Mesenchymal stem cell (in vitro differentiated cells and primary cell): ENCODE results near the gene BCL6B.

Experiments used
- DNase-seq: peaks from one replicate; pipeline ENCODE4 v3.0.0-alpha.2; 2013
- H2AFZ ChIP-seq: one replicate; pipeline ENCODE4 v1.6.1; 2013; ENCODE audit warnings: low read depth, mild to moderate bottlenecking, control low read depth, inconsistent platforms, low read length, moderate library complexity
- H2AK5ac ChIP-seq: 2 replicates; pipeline ENCODE4 v1.6.1; 2013; ENCODE audit warnings: low read length, moderate library complexity, mild to moderate bottlenecking, inconsistent platforms; ENCODE audit not compliant: severe bottlenecking
- H2BK120ac ChIP-seq: one replicate; pipeline ENCODE4 v1.6.1; 2013; ENCODE audit warnings: low read depth, mild to moderate bottlenecking, inconsistent platforms, low read length, moderate library complexity
- H2BK12ac ChIP-seq, 2 experiments: one replicate each; pipeline ENCODE4 v1.6.1; 2013; ENCODE audit warnings: inconsistent platforms in 2 of 2, low read length in 2 of 2, mild to moderate bottlenecking in 2 of 2, moderate library complexity in 2 of 2, control low read depth in 1 of 2
- H2BK15ac ChIP-seq: one replicate; pipeline ENCODE4 v1.6.1; 2013; ENCODE audit warnings: mild to moderate bottlenecking, low read depth, inconsistent platforms; ENCODE audit not compliant: poor library complexity, severe bottlenecking
- H2BK5ac ChIP-seq: 2 replicates; pipeline ENCODE4 v1.6.1; 2013; ENCODE audit warnings: low read depth, mild to moderate bottlenecking, low read length, control low read depth, inconsistent platforms; ENCODE audit not compliant: poor library complexity, severe bottlenecking
- H3K14ac ChIP-seq, 2 experiments: one replicate each; pipeline ENCODE4 v1.6.1; 2013; ENCODE audit warnings: inconsistent platforms in 2 of 2, low read length in 2 of 2, control low read depth in 1 of 2, mild to moderate bottlenecking in 1 of 2, moderate library complexity in 1 of 2
- H3K18ac ChIP-seq, 2 experiments: one replicate each; pipeline ENCODE4 v1.6.1; 2013; ENCODE audit warnings: inconsistent platforms in 2 of 2, low read length in 2 of 2, control low read depth in 1 of 2, low read depth in 1 of 2, mild to moderate bottlenecking in 1 of 2
- H3K23ac ChIP-seq, 2 experiments: one replicate each; pipeline ENCODE4 v1.6.1; 2013; ENCODE audit warnings: inconsistent platforms in 2 of 2, low read length in 2 of 2, mild to moderate bottlenecking in 2 of 2, moderate library complexity in 2 of 2, control low read depth in 1 of 2
- H3K27ac ChIP-seq: 2 replicates; pipeline ENCODE4 v1.5.1; 2013; ENCODE audit warnings: mild to moderate bottlenecking, moderate library complexity, low read length, control low read depth, inconsistent platforms; ENCODE audit not compliant: poor library complexity, severe bottlenecking
- H3K27me3 ChIP-seq, 2 experiments: 2 replicates each; pipeline versions ENCODE4 v1.6.1 to v1.7.0; 2013; ENCODE audit warnings: low read length in 2 of 2, mild to moderate bottlenecking in 2 of 2, moderate library complexity in 2 of 2, control low read depth in 1 of 2, inconsistent platforms in 1 of 2; ENCODE audit not compliant: control insufficient read depth in 1 of 2, insufficient read depth in 1 of 2
- H3K36me3 ChIP-seq, 2 experiments: 2 replicates each; pipeline versions ENCODE4 v1.6.1 to v1.7.0; 2013; ENCODE audit warnings: low read length in 2 of 2, control low read depth in 1 of 2, inconsistent platforms in 1 of 2, low read depth in 1 of 2, mild to moderate bottlenecking in 1 of 2; ENCODE audit not compliant: insufficient read depth in 2 of 2, control insufficient read depth in 1 of 2
- H3K4ac ChIP-seq, 2 experiments: one replicate each; pipeline ENCODE4 v1.6.1; 2013; ENCODE audit warnings: inconsistent platforms in 2 of 2, low read length in 2 of 2, mild to moderate bottlenecking in 2 of 2, moderate library complexity in 2 of 2, control low read depth in 1 of 2, low read depth in 1 of 2
- H3K4me1 ChIP-seq: 2 replicates; pipeline ENCODE4 v1.6.1; 2013; ENCODE audit warnings: low read depth, low read length, control low read depth; ENCODE audit not compliant: control insufficient read depth, insufficient read depth
- H3K4me2 ChIP-seq: 2 replicates; pipeline ENCODE4 v1.6.1; 2013; ENCODE audit warnings: low read length, mild to moderate bottlenecking, inconsistent platforms; ENCODE audit not compliant: poor library complexity, severe bottlenecking
- H3K4me3 ChIP-seq, 2 experiments: 2 replicates each; pipeline versions ENCODE4 v1.5.1 to v1.7.0; 2013; ENCODE audit warnings: low read length in 2 of 2, mild to moderate bottlenecking in 2 of 2, control low read depth in 1 of 2, low read depth in 1 of 2; ENCODE audit not compliant: insufficient read depth in 1 of 2
- H3K79me1 ChIP-seq: replicated peaks from 2 replicates; pipeline ENCODE4 v1.6.1; 2013; ENCODE audit warnings: mild to moderate bottlenecking, control low read depth, low read length, inconsistent platforms; ENCODE audit not compliant: poor library complexity, severe bottlenecking
- H3K9ac ChIP-seq: 2 replicates; pipeline ENCODE4 v1.7.0; 2013; ENCODE audit warnings: mild to moderate bottlenecking, low read length, moderate library complexity
- H3K9me3 ChIP-seq: 2 replicates; pipeline ENCODE4 v1.7.0; 2013; ENCODE audit warnings: mild to moderate bottlenecking, low read length; ENCODE audit not compliant: control insufficient read depth
- H4K8ac ChIP-seq: one replicate; pipeline ENCODE4 v1.6.1; 2013; ENCODE audit warnings: inconsistent platforms, mild to moderate bottlenecking, low read length, moderate library complexity
- H4K91ac ChIP-seq: one replicate; pipeline ENCODE4 v1.6.1; 2013; ENCODE audit warnings: mild to moderate bottlenecking, low read length, inconsistent platforms
- WGBS: methylation state at CpG from one replicate; pipeline ENCODE4 v1.1.7; 2013; ENCODE audit warnings: mixed read lengths; 5-methylcytosine and 5-hydroxymethylcytosine counted together

Gene BCL6B

DNA sequence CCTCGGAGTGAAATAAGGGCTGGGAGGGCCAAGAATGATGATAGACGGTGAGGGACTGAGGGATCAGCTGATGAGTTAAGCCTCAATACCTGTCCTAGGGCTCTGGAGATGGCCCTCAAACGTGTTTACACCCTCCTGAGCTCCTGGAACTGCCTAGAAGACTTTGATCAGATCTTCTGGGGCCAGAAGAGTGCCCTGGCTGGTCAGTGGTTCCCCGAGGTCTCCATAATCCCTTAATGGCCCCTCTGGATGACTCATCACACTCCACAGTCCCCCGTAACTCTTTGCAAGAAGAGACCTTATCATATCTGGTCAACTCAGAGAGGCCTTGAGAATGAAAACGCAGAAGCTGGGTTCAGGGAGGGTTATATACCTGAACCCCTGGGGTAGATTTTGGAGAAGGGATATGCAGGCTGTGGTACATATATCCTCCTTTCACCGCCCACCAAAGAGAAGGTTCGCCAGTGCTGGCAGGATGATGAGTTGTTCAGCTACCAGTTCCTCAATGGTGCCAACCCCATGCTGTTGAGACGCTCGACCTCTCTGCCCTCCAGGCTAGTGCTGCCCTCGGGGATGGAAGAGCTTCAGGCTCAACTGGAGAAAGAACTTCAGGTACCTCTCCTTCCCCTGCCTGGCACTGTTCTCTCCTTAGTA lies 23.9 kb upstream of the BCL6B start:
- Histone ChIP-seq H2AFZ (no peak overlapping the region), H3K9me3 (no peaks in the 10 kb centered on the region), H3K14ac (no peak overlapping the region), H3K4me1 (peaks cover 1% of the 10 kb centered on the region), H2BK12ac (no peak overlapping the region), H2AK5ac (no peak overlapping the region), H3K9ac (no peak overlapping the region), H2BK15ac (no peak overlapping the region), H3K79me1 (peaks cover 33% of the 10 kb centered on the region), H3K18ac (no peak overlapping the region), H3K23ac (no peak overlapping the region), H3K27me3 (no peaks in the 10 kb centered on the region), H2BK120ac (no peak overlapping the region), H3K4ac (no peak overlapping the region), H3K27ac (no peak overlapping the region), H3K4me3 (no peak overlapping the region), H2BK5ac (no peak overlapping the region), H3K36me3 (peaks cover 66 to 68% of the 10 kb centered on the region in 2 experiments), H4K8ac (no peak overlapping the region), H4K91ac (no peak overlapping the region), H3K4me2 (no peak overlapping the region)
- WGBS: 83% methylated on average over 10 of the region's 11 CpGs
- no peak for DNase-seq

DNA sequence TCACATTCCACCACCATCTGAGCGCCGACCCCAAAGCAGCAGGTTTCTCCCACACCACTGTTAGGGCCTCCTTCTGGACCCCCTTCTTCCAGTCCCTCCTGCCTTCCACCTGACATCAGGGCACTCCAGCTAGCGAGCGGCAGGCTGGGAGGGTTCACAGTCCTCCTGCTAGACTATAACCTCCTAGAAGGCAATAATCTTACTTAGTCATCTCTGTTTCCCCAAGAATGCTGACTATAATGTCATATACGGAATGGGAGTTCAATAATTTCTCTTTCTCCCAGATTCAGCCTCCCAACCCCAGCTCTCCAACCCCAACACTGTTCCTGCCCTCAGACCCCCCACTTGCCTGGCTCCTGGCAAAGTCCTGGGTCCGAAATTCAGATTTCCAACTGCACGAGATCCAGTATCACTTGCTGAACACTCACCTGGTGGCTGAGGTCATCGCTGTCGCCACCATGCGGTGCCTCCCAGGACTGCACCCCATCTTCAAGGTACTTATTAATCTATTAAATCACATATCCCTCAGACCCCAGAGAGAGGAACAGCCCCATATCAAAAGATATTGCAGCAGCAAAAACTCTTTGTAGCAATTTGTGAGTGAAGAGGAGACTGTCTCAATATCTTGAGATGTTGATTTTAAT lies 21.4 kb upstream of the BCL6B start:
- Histone ChIP-seq H3K4me2 (no peak overlapping the region), H2BK12ac (no peak overlapping the region), H3K36me3 (peaks cover 61 to 67% of the 10 kb centered on the region in 2 experiments), H3K9me3 (no peaks in the 10 kb centered on the region), H2BK120ac (no peak overlapping the region), H3K9ac (no peak overlapping the region), H2BK15ac (no peak overlapping the region), H3K18ac (no peak overlapping the region), H3K4me1 (no peaks in the 10 kb centered on the region), H3K4me3 (no peak overlapping the region), H4K91ac (no peak overlapping the region), H3K27ac (no peak overlapping the region), H3K27me3 (no peaks in the 10 kb centered on the region), H3K4ac (no peak overlapping the region), H3K23ac (no peak overlapping the region), H2BK5ac (no peak overlapping the region), H2AK5ac (no peak overlapping the region), H4K8ac (no peak overlapping the region), H3K14ac (no peak overlapping the region), H2AFZ (no peak overlapping the region), H3K79me1 (peaks cover 38% of the 10 kb centered on the region)
- 74% methylated on average over 10 of the region's 10 CpGs for WGBS
- DNase-seq: no peak

GRCh38 chr17:7002288-7003047 lies 20.4 kb upstream of the BCL6B start:
- 97% methylated on average over 5 of the region's 6 CpGs for WGBS
- H2AK5ac ChIP-seq: no peak overlapping the region
- H3K18ac ChIP-seq: no peak overlapping the region

GRCh38 chr17:7003745-7004144 lies 19.1 kb upstream of the BCL6B start:
- Histone ChIP-seq H3K79me1 (peaks cover 45% of the 10 kb centered on the region), H4K91ac (no peak overlapping the region), H3K27ac (no peak overlapping the region), H3K4me1 (no peaks in the 10 kb centered on the region), H3K4me2 (no peak overlapping the region), H2BK12ac (no peak overlapping the region), H3K4ac (no peak overlapping the region), H3K9ac (no peak overlapping the region), H2BK15ac (no peak overlapping the region), H3K4me3 (no peak overlapping the region), H3K14ac (no peak overlapping the region), H2AFZ (no peak overlapping the region), H2AK5ac (no peak overlapping the region), H4K8ac (no peak overlapping the region), H3K18ac (no peak overlapping the region), H2BK120ac (no peak overlapping the region), H3K9me3 (no peaks in the 10 kb centered on the region), H2BK5ac (no peak overlapping the region), H3K36me3 (peaks cover 52 to 59% of the 10 kb centered on the region in 2 experiments), H3K23ac (no peak overlapping the region), H3K27me3 (no peaks in the 10 kb centered on the region)
- DNase-seq: no peak
- 95% methylated on average over 1 of the region's 2 CpGs for WGBS

More at GRCh38 chr17:7002288-7003047, 20.4 kb upstream of the BCL6B start:
- H2AFZ ChIP-seq: no peak overlapping the region
- H3K79me1 ChIP-seq: peaks cover 45% of the 10 kb centered on the region
- no peaks in the 10 kb centered on the region for H3K27me3 ChIP-seq
- H3K23ac ChIP-seq: no peak overlapping the region
- H2BK15ac ChIP-seq: no peak overlapping the region
- H2BK5ac ChIP-seq: no peak overlapping the region
- no peak overlapping the region for H3K4ac ChIP-seq
- H3K4me1 ChIP-seq: no peaks in the 10 kb centered on the region
- no peak overlapping the region for H4K91ac ChIP-seq
- H3K4me2 ChIP-seq: no peak overlapping the region
- H2BK120ac ChIP-seq: no peak overlapping the region
- H3K9ac ChIP-seq: no peak overlapping the region
- H3K9me3 ChIP-seq: no peaks in the 10 kb centered on the region
- no peak overlapping the region for H4K8ac ChIP-seq
- H3K36me3 ChIP-seq: peaks cover 58 to 65% of the 10 kb centered on the region in 2 experiments
- no peak overlapping the region for H3K27ac ChIP-seq
- no peak overlapping the region for H2BK12ac ChIP-seq
- no peak overlapping the region for H3K4me3 ChIP-seq
- no peak for DNase-seq
- no peak overlapping the region for H3K14ac ChIP-seq
